ENCODE measurements around the gene GPR173. TPM values are rescaled to one million over a fixed set of nuclear protein-coding genes. Genes with fewer than 3 reads are reported as not detected.

Gene GPR173
- total RNA-seq, 1 experiment from 2014 or later = 1.6 TPM

GRCh38 chrX:53056292-53056691 is 7.7 kb downstream of the GPR173 start:
- peak; percentile 24; the same call in 1 of the 2 replicates for ATAC-seq
- TF ChIP-seq EZH2phosphoT487 (IDR thresholded peaks at IDR 0.05; ENCODE audit: borderline replicate concordance, low read length) (no peak), EZH2 (IDR thresholded peaks at IDR 0.05; ENCODE audit: low read length, unreplicated experiment) (no peak), CTCF (conservative IDR thresholded peaks at IDR 0.05; ENCODE audit: low read depth, low read length) (no peak)
- peaks cover 5% of the 10 kb centered on the region; the same call in 1 of the 2 replicates for H3K79me2 ChIP-seq (ENCODE audit: low read length)
- H3K27ac ChIP-seq (ENCODE audit: low read length) = no peak overlapping the region
- H4K20me1 ChIP-seq (ENCODE audit: low read length) = no peaks in the 10 kb centered on the region
- no peaks in the 10 kb centered on the region for H3K9me2 ChIP-seq (replicated peaks; ENCODE audit: low read length)
- no TSS peak for BruUV-seq (replicated peaks)
- CTCF ChIA-PET = no interaction called here
- H2AFZ ChIP-seq (ENCODE audit: low read length) = no peak overlapping the region
- no peak overlapping the region for H3K4me2 ChIP-seq (ENCODE audit: low read length)
- POLR2A ChIA-PET (ENCODE audit: unreplicated experiment) = no interaction called here
- no peak for DNase-seq
- H3F3A ChIP-seq (ENCODE audit: low read length, unreplicated experiment) = no peaks in the 10 kb centered on the region
- H3K27me3 ChIP-seq (ENCODE audit: low read length) = no peaks in the 10 kb centered on the region
- no peak overlapping the region for H3K4me3 ChIP-seq (ENCODE audit: low read length)
- H3K9me3 ChIP-seq (ENCODE audit: low read length) = no peaks in the 10 kb centered on the region
- peaks cover 4% of the 10 kb centered on the region; the same call in 1 of the 2 replicates for H3K4me1 ChIP-seq (ENCODE audit: insufficient read depth, low read length)
- no peak overlapping the region for H3K9ac ChIP-seq (ENCODE audit: low read length)
- intact Hi-C loops (cut with micrococcal nuclease) = no loop called here
- H3K36me3 ChIP-seq (ENCODE audit: low read depth, low read length) = no peaks in the 10 kb centered on the region

- Histone ChIP-seq H3K27me3 (ENCODE audit: low read length) (no peaks in the 10 kb centered on the region), H3K9ac (ENCODE audit: low read length) (no peak overlapping the region), H4K20me1 (ENCODE audit: low read length) (no peaks in the 10 kb centered on the region), H3K4me3 (ENCODE audit: low read length) (no peak overlapping the region), H3F3A (ENCODE audit: low read length, unreplicated experiment) (no peaks in the 10 kb centered on the region), H3K4me1 (ENCODE audit: insufficient read depth, low read length) (no peaks in the 10 kb centered on the region), H3K27ac (ENCODE audit: low read length) (no peak overlapping the region), H3K79me2 (ENCODE audit: low read length) (no peaks in the 10 kb centered on the region), H3K4me2 (ENCODE audit: low read length) (no peak overlapping the region), H3K36me3 (ENCODE audit: low read depth, low read length) (no peaks in the 10 kb centered on the region), H3K9me2 (replicated peaks; ENCODE audit: low read length) (no peaks in the 10 kb centered on the region), H2AFZ (ENCODE audit: low read length) (no peak overlapping the region), H3K9me3 (ENCODE audit: low read length) (no peaks in the 10 kb centered on the region)
- CTCF ChIA-PET = no interaction called here
- ATAC-seq (no peak), DNase-seq (no peak)
- TF ChIP-seq CTCF (conservative IDR thresholded peaks at IDR 0.05; ENCODE audit: low read depth, low read length) (no peak), EZH2 (IDR thresholded peaks at IDR 0.05; ENCODE audit: low read length, unreplicated experiment) (no peak), EZH2phosphoT487 (IDR thresholded peaks at IDR 0.05; ENCODE audit: borderline replicate concordance, low read length) (no peak)
- BruUV-seq (replicated peaks) = no TSS peak
- POLR2A ChIA-PET (ENCODE audit: unreplicated experiment) = no interaction called here
- intact Hi-C loops (cut with micrococcal nuclease) = no loop called here
Observed at GRCh38 chrX:53065104-53065503, 16.5 kb downstream of the GPR173 start.

GRCh38 chrX:53071064-53071463 is 22.5 kb downstream of the GPR173 start:
- Histone ChIP-seq H3K36me3 (ENCODE audit: low read depth, low read length) (no peaks in the 10 kb centered on the region), H2AFZ (ENCODE audit: low read length) (peak overlapping the region; percentile 96; the same call in 1 of the 2 replicates)
- CTCF ChIA-PET = no interaction called here

More at GRCh38 chrX:53071064-53071463, 22.5 kb downstream of the GPR173 start:
- H3K27ac ChIP-seq (ENCODE audit: low read length) = no peak overlapping the region
- H3F3A ChIP-seq (ENCODE audit: low read length, unreplicated experiment) = no peaks in the 10 kb centered on the region
- no peaks in the 10 kb centered on the region for H3K9me3 ChIP-seq (ENCODE audit: low read length)
- H3K4me2 ChIP-seq (ENCODE audit: low read length) = no peak overlapping the region
- H3K9me2 ChIP-seq (replicated peaks; ENCODE audit: low read length) = no peaks in the 10 kb centered on the region
- no peak overlapping the region for H3K4me3 ChIP-seq (ENCODE audit: low read length)
- intact Hi-C loops (cut with micrococcal nuclease) = loop anchor here (1.0 kb wide), 2 partner anchors 18 to 22 kb away; no protein-coding TSS in a partner anchor
- no peaks in the 10 kb centered on the region for H3K27me3 ChIP-seq (ENCODE audit: low read length)
- H3K4me1 ChIP-seq (ENCODE audit: insufficient read depth, low read length) = peaks cover 7% of the 10 kb centered on the region; the same call in 1 of the 2 replicates
- BruUV-seq (replicated peaks) = no TSS peak
- ATAC-seq (no peak), DNase-seq (no peak)
- no peak overlapping the region for H3K9ac ChIP-seq (ENCODE audit: low read length)
- H4K20me1 ChIP-seq (ENCODE audit: low read length) = no peaks in the 10 kb centered on the region
- POLR2A ChIA-PET (ENCODE audit: unreplicated experiment) = no interaction called here
- TF ChIP-seq EZH2 (IDR thresholded peaks at IDR 0.05; ENCODE audit: low read length, unreplicated experiment) = no peak
- no peak for TF ChIP-seq EZH2phosphoT487 (IDR thresholded peaks at IDR 0.05; ENCODE audit: borderline replicate concordance, low read length)
- no peak for TF ChIP-seq CTCF (conservative IDR thresholded peaks at IDR 0.05; ENCODE audit: low read depth, low read length)
- no peaks in the 10 kb centered on the region for H3K79me2 ChIP-seq (ENCODE audit: low read length)

All from PC-3 (cell line).